Prostate gland (tissue), 2 donors: ENCODE measurements around the gene CSF1R.

Experiments
- POLR2A ChIP-seq: fragments of 450-650 bp; IDR thresholded peaks from one replicate; pipeline ENCODE4 v1.6.1; 2016; ENCODE audit warnings: antibody characterized with exemption, mild to moderate bottlenecking
- TF ChIP-seq, protein P1 (sequence below), 4 experiments: fragments of 200-600 bp in 2 of 4; fragments of 450-650 bp in 2 of 4; sonication (generic) in 2 of 4; IDR thresholded peaks; 1 replicate in 3 of 4; 2 replicates in 1 of 4; pipeline ENCODE4 v1.5.1; 2016 to 2019; ENCODE audit warnings: antibody characterized with exemption in 4 of 4, mild to moderate bottlenecking in 2 of 4, moderate library complexity in 2 of 4

DNA sequence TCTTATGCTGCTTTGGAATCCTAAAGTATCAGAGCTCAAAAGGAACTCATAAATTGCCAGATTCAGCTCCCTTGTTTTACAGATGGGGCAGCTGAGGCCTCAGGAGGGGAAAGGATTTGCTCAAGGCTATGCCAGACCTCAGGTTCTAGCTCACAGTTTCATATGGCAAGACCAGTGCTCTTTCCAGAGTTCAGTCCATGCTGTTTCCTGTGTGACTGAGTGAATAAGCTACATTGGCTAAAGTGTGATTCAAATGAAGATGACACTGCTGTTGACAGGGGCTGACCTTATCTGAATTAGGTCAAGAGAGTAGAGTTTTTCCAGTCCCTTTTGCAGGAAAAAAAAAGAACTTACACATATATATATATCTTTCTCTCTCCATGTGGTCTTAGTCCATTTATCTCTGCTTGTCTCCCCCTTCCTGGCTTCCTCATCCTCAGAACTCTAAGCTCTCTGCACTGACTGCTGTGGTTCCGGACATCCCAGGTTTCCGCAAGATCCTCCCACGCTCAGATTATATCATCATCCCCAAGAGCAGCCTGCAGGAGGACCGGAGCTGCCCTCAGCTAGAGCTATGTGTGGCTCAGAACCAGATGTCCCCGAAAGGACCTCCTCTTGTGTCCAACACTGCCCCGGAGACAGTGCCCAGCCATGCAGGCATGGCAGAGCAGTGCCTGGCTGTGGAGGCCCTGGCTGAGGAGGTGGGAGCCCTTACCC lies 76.5 kb downstream of the CSF1R start:
- TF ChIP-seq, protein P1, sequence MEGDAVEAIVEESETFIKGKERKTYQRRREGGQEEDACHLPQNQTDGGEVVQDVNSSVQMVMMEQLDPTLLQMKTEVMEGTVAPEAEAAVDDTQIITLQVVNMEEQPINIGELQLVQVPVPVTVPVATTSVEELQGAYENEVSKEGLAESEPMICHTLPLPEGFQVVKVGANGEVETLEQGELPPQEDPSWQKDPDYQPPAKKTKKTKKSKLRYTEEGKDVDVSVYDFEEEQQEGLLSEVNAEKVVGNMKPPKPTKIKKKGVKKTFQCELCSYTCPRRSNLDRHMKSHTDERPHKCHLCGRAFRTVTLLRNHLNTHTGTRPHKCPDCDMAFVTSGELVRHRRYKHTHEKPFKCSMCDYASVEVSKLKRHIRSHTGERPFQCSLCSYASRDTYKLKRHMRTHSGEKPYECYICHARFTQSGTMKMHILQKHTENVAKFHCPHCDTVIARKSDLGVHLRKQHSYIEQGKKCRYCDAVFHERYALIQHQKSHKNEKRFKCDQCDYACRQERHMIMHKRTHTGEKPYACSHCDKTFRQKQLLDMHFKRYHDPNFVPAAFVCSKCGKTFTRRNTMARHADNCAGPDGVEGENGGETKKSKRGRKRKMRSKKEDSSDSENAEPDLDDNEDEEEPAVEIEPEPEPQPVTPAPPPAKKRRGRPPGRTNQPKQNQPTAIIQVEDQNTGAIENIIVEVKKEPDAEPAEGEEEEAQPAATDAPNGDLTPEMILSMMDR (IDR thresholded peaks at IDR 0.05): no peak
- TF ChIP-seq POLR2A: no peak
